GM12865 (cell line): ENCODE data around the gene PPP1R10.

Experiments used
- DNase-seq: peaks from one replicate; pipeline ENCODE4 v3.0.0; 2010; ENCODE audit warnings: low read depth
- H3K4me3 ChIP-seq: 2 replicates; pipeline ENCODE4 v1.5.1; 2011; ENCODE audit warnings: mild to moderate bottlenecking, low read depth, low read length, control low read depth
- TF ChIP-seq, protein P1 (sequence below): IDR thresholded peaks from 2 replicates; pipeline ENCODE4 v1.5.1; 2011; ENCODE audit warnings: low read length, control low read depth, low read depth, inconsistent platforms; ENCODE audit not compliant: insufficient read depth; ENCODE audit errors: missing control alignments

The PPP1R10 gene

DNA sequence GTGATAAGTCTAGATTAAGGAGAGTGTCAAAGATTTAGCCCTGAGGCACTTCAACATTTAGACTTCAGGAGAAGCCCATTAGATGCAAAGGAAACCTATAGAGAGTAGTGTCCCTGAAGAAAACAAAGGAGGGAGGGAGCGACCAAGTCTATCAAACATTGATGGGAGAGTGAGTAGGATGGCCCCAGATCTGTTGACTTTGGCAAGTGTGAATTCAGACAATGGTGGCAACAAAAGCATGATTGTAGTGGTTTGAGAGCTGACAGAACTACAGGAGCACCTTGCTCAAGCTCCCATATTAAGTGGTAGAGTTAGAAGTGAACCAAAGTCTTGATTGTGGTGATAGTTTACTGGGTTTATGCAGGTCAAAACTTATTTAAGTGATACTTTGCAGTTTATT is 46.8 kb downstream of the PPP1R10 start:
- DNase-seq: no peak
- H3K4me3 ChIP-seq: peak overlapping the region; percentile 95
- TF ChIP-seq, protein P1, sequence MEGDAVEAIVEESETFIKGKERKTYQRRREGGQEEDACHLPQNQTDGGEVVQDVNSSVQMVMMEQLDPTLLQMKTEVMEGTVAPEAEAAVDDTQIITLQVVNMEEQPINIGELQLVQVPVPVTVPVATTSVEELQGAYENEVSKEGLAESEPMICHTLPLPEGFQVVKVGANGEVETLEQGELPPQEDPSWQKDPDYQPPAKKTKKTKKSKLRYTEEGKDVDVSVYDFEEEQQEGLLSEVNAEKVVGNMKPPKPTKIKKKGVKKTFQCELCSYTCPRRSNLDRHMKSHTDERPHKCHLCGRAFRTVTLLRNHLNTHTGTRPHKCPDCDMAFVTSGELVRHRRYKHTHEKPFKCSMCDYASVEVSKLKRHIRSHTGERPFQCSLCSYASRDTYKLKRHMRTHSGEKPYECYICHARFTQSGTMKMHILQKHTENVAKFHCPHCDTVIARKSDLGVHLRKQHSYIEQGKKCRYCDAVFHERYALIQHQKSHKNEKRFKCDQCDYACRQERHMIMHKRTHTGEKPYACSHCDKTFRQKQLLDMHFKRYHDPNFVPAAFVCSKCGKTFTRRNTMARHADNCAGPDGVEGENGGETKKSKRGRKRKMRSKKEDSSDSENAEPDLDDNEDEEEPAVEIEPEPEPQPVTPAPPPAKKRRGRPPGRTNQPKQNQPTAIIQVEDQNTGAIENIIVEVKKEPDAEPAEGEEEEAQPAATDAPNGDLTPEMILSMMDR: no peak

DNA sequence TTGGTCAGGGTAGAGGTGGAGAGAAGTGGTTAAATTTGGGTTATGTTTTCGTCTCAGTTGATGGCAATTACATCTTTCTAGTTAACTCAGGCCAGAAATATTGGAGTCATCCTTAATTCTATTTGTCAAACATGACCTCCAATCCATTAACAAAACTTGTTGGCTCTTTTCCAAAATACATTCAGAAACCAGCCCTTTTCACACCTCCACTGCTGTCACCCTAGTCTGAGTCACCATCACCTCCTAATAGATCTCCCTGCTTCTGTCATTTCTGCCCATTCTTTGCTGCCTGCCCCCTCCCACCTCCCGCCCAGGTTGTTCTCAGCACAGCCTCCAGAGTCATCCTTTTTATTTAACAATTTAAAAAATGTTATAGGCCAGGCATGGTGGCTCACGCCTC is 48.8 kb downstream of the PPP1R10 start:
- TF ChIP-seq, protein P1: no peak
- no peak overlapping the region for H3K4me3 ChIP-seq
- DNase-seq: peak; percentile 26

DNA sequence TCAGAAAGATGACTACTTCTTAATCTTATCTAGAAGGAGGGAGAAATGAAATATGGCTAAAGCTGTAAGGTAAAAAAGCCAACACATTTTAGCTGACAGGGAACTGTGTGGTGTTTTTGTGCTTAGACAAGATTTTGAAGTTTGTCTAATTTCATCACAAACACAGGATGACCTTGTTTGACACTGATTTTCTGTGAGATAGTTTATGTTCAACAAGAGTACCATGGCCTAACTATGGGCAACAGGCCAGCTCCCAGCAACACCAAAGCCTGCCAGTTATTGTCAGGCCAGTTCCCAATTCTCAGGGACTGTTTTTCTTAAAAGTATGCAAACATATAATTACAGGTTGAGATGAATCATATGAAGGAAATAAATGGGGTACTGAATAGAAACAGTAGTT is 51.3 kb downstream of the PPP1R10 start:
- TF ChIP-seq, protein P1: no peak
- H3K4me3 ChIP-seq: no peak overlapping the region
- DNase-seq: no peak

DNA sequence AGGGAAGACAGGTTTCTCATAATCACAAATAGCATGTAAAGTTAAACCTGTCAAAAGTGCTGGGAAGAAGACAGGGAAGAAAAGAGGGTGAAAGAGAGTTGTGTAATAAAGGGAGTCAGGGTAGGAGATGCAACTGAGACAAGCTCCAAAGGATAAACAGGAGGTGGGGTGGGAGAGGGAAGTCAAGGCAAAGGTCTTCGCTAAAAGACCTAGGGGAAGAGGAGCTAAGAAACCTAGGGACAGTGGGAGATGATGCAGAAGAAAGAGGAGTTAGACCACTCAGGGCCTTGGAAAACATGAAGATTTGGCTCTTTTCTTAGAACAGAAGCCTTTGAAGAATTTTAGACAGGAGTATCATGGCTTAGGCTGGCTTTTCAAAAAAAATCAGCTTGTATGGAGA is 52.9 kb downstream of the PPP1R10 start:
- H3K4me3 ChIP-seq: no peak overlapping the region
- TF ChIP-seq, protein P1: no peak
- no peak for DNase-seq

DNA sequence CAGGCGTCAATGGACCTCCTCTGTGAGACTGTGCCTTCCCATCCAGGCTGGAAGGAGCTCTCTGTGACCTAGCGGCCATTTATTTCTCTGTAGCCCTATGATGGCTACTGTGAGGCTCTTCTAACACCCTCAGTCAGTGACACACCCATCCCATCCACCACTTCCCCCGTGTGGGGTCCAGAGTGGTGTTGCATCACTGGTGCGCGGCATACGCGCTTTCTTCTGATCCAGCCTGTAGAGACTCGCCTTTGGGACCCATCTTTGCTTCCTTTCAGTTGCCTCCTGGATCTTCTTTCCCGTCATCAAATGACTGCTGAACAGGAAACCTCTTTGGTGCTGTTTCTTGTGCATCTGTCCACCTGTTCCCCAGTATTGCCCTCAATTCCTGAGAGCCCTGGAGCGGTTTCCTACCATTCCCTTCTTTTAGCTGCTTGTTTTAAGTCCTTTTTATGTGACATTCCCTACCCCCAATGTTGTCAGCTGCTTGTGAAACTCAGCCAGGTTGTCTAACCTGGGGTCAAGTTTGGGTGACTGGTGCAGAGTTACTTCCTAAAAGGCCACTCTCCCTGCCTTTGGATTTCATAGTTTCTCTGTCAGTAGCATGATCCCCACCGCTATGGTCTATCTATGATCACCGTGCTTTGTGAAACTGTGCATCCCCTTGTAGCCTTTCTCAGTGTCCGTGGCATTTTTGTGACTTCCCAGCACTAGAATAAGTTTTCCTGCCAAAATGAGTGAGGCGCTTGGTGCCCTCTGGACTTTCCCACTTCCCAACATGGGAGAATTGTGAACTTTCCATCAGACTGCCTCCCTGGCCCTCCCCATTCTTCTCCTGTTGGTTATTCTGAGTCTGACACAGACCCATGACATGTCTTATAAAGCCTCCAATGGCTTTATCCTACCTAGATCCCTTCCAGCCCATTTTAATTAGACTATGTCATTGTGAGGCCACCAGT is 54.3 kb downstream of the PPP1R10 start:
- TF ChIP-seq, protein P1: no peak
- no peak overlapping the region for H3K4me3 ChIP-seq
- no peak for DNase-seq

DNA sequence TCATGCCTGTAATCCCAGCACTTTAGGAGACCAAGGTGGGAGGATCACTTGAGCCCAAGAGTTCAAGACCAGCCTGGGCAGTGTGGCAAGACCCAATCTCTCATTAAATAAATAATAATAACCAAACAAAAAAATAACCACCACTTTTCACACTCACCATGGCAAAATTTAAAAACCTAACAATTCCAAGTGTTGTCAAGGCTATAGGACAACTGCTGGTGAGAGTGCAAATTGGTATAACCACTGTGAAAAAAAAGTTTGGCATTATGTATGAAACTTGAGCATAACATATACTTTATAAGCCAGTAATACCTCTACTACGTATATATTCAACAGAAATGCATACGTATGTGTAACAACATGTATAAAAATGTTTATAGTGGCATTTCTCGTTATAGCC is 56.1 kb downstream of the PPP1R10 start:
- TF ChIP-seq, protein P1: no peak
- DNase-seq: no peak
- no peak overlapping the region for H3K4me3 ChIP-seq

DNA sequence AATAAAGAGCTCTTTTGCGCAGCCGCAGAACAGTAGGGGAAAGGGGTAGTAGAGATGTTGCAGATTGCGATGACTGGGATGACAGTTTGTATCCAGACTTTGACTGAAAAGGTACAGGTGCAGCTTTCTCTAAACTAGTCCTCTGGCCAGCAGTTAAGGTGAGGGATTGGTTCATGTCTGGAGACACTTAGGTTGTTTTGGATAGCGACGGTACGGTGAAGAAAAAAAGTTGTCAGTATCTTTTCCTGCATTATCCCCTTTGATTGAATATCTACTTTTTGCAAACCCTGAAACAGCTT is 59.4 kb downstream of the PPP1R10 start:
- peak overlapping the region; percentile 100 for H3K4me3 ChIP-seq
- peak; percentile 67 for DNase-seq
- TF ChIP-seq, protein P1: no peak
